ENCODE data around the gene SUPT6H.

SUPT6H gene

DNA sequence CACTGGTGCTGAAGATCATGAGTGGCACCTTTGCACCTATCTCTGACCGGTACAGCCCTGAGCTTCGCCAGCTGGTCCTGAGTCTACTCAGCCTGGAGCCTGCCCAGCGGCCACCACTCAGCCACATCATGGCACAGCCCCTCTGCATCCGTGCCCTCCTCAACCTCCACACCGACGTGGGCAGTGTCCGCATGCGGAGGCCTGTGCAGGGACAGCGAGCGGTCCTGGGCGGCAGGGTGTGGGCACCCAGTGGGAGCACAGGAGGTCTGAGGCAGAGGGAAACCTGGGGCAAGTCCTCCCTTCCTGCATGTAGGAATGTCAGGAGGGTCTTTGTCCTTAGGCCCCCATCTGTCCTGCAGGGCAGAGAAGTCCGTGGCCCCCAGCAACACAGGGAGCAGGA, 75.3 kb downstream of the SUPT6H start:
- H3K4me3 ChIP-seq (ENCODE audit: low read depth, low read length), result no peak overlapping the region
- TF ChIP-seq, protein P1, sequence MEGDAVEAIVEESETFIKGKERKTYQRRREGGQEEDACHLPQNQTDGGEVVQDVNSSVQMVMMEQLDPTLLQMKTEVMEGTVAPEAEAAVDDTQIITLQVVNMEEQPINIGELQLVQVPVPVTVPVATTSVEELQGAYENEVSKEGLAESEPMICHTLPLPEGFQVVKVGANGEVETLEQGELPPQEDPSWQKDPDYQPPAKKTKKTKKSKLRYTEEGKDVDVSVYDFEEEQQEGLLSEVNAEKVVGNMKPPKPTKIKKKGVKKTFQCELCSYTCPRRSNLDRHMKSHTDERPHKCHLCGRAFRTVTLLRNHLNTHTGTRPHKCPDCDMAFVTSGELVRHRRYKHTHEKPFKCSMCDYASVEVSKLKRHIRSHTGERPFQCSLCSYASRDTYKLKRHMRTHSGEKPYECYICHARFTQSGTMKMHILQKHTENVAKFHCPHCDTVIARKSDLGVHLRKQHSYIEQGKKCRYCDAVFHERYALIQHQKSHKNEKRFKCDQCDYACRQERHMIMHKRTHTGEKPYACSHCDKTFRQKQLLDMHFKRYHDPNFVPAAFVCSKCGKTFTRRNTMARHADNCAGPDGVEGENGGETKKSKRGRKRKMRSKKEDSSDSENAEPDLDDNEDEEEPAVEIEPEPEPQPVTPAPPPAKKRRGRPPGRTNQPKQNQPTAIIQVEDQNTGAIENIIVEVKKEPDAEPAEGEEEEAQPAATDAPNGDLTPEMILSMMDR (IDR thresholded peaks at IDR 0.05; ENCODE audit: low read depth, low read length), result no peak
- no peak for DNase-seq (ENCODE audit: low read depth, low spot score)
- in situ Hi-C loops (cut with HindIII; ENCODE audit: low sequenced_read_pairs), result no loop called here

DNA sequence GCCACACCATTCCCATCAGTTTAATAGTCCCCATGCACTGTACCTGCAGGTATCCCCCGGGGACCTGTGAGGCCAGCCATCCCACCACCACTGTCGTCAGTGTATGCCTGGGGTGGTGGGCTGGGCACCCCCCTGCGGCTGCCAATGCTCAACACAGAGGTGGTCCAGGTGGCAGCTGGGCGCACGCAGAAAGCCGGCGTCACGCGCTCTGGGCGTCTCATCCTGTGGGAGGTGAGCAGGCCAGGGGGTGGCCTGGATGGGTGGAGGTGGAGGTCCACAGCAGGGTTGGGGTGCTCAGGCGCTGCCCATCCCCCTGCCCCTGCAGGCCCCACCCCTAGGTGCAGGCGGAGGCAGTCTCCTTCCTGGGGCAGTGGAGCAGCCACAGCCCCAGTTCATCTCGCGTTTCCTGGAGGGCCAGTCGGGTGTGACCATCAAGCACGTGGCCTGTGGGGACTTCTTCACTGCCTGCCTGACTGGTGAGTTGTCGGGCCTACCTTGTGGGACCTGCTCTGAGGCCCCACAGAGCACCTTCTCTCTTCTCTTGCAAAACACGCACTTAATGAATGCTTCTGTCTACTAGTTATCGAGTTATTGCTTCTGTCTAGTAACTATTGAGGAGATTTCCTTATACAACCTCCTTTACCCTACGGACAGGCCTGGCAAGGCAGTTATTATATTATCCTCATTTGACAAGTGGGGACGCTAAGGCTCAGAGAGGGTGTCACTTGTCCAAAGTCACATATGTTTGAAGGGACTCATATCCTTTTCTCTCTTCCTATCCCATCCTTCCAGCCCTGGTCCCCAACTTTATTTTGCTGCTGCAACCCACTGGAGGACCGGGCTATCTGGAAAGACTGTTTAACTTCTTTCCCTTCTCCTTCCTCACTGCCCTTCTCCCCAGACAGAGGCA, 76.0 kb downstream of the SUPT6H start:
- H3K4me3 ChIP-seq (ENCODE audit: low read depth, low read length), result no peak overlapping the region
- in situ Hi-C loops (cut with HindIII; ENCODE audit: low sequenced_read_pairs), result no loop called here
- no peak for DNase-seq (ENCODE audit: low read depth, low spot score)
- TF ChIP-seq, protein P1 (IDR thresholded peaks at IDR 0.05; ENCODE audit: low read depth, low read length), result no peak

DNA sequence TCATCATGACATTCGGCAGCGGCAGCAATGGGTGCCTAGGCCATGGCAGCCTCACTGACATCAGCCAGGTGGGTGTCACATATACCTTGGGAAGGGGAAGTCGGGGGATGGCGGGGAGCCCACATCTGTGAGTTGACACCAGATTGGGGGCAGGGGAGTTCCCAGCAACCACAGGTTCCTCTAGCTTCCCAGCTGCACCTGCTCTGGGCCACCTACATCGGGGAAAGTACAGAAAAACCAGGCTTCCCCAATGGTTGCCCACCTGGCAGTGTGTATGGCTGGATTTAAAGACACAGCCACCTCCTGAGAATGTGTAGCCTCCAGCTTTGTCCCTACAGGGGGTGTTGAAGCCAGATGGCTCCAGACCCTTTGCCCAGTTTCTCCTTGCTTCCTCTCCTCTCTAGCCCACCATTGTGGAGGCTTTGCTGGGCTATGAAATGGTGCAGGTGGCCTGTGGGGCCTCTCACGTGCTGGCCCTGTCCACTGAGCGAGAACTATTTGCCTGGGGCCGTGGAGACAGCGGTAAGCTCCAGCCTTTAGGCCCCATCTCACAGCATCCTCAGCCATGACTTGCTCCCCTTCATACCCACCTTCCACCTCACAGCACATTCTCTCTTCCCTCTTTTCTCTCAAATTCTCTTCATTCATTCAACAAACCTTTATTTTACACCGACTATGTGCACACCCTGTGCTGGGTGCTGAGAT, 76.8 kb downstream of the SUPT6H start:
- DNase-seq (ENCODE audit: low read depth, low spot score), result no peak
- in situ Hi-C loops (cut with HindIII; ENCODE audit: low sequenced_read_pairs), result no loop called here
- TF ChIP-seq, protein P1 (IDR thresholded peaks at IDR 0.05; ENCODE audit: low read depth, low read length), result no peak
- no peak overlapping the region for H3K4me3 ChIP-seq (ENCODE audit: low read depth, low read length)

DNA sequence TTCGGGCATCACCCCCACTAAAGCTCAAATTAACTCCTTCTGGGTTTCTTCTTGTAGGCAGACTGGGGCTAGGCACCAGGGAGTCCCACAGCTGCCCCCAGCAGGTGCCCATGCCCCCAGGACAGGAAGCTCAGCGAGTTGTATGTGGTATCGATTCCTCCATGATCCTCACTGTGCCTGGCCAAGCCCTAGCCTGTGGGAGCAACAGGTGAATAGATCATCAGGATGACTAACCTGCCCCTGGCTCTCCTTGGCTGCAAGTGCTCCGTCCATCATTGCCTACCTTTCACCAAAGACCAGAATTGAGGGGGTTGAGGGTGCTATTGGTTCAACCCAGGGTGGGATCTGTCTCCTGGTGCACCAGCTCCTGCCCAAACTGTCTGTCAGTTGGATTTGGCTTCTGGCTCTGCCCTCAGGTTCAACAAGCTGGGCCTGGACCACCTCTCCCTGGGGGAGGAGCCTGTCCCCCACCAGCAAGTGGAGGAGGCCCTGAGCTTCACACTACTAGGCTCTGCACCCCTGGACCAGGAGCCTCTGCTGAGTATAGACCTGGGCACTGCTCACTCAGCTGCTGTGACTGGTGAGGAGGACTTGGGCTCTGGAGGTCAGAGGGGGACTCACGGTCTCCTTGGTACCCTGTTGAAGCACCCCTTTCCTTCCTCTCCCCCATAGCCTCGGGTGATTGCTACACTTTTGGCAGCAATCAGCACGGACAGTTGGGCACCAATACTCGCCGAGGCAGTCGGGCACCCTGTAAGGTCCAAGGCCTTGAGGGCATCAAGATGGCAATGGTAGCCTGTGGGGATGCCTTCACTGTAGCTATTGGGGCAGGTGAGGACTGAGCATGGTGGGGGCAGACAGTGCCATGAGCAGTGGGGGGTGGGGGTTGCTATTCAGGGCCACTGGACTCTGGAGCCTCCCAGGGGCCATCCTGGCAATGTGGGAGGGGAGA, 78.7 kb downstream of the SUPT6H start:
- no peak for DNase-seq (ENCODE audit: low read depth, low spot score)
- H3K4me3 ChIP-seq (ENCODE audit: low read depth, low read length), result no peak overlapping the region
- in situ Hi-C loops (cut with HindIII; ENCODE audit: low sequenced_read_pairs), result no loop called here
- TF ChIP-seq, protein P1 (IDR thresholded peaks at IDR 0.05; ENCODE audit: low read depth, low read length), result no peak

DNA sequence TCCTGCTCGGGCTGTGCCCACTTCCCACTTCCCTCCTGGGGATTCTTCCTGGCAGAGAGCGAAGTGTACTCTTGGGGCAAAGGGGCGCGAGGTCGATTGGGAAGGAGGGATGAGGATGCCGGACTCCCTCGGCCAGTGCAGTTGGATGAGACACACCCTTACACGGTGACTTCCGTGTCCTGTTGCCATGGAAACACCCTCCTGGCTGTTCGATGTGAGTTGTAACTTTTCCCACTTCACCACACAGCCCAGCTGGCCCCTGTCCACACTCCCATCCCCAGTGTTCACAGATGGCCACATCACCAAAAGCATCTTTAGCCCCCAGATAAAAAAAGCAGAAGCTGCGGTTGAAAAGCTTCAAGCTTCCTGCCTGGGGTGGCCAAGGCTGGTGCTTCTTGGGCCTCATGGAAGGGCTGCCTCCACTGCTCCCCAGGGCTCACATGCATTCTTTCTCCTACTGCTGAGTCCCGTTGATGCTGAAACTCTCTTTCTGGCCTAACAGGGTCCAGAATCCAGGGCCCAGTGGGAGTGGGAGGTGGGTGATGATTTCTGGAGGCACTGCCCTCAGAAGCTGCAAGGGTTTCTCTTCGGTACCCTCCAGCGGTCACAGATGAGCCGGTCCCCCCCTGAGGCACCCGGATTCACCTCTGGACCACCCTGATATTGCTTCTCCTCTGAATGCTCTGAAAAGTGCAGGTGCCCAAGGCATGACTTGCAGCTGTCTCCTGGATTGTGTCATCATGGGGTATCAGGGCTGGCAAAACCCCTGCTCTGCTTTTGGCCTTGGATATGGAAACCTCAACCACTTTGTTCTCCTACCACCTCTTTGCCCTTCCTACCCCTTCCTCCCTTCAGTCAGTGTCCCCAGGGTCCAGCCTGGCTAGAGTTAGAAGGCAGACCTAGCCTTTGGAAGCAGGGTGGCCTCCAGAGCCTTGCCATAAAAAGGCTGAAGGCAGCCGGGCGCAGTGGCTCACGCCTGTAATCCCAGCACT, 79.6 kb downstream of the SUPT6H start:
- no peak overlapping the region for H3K4me3 ChIP-seq (ENCODE audit: low read depth, low read length)
- TF ChIP-seq, protein P1 (IDR thresholded peaks at IDR 0.05; ENCODE audit: low read depth, low read length), result no peak
- in situ Hi-C loops (cut with HindIII; ENCODE audit: low sequenced_read_pairs), result no loop called here
- DNase-seq (ENCODE audit: low read depth, low spot score), result no peak

Data from astrocyte of the spinal cord (primary cell).